Tibial nerve (tissue), 3 donors: Measurements from ENCODE around the gene SH3GL1.

Experiments used
- CTCF ChIP-seq, 5 experiments: fragments of 200-600 bp in 3 of 5; fragments of 450-650 bp in 2 of 5; sonication (generic) in 3 of 5; IDR thresholded peaks; one replicate each; pipeline ENCODE4 v1.5.1; 2016 to 2019; ENCODE audit warnings: antibody characterized with exemption in 5 of 5, mild to moderate bottlenecking in 3 of 5, moderate library complexity in 2 of 5
- POLR2A ChIP-seq, 2 donors: fragments of 450-650 bp; IDR thresholded peaks; one replicate each; pipeline ENCODE4 v1.6.1; 2017; ENCODE audit warnings: antibody characterized with exemption in 2 of 2, mild to moderate bottlenecking in 2 of 2, moderate library complexity in 2 of 2

- TF ChIP-seq POLR2A (IDR thresholded peaks at IDR 0.05), result no peak
- TF ChIP-seq CTCF (IDR thresholded peaks at IDR 0.05), result no peak
Measured at GRCh38 chr19:4405977-4406376, 5.6 kb upstream of the SH3GL1 start.
